ENCODE results near the gene DPP6. TPM values are rescaled to one million over a fixed set of nuclear protein-coding genes. Genes with fewer than 3 reads are reported as not detected.

The DPP6 gene
- total RNA-seq, 2 experiments from 2014 or later: not detected

GRCh38 chr7:154767142-154767541 lies 714.9 kb downstream of the DPP6 start:
- intact Hi-C loops (cut with micrococcal nuclease; ENCODE audit: unreplicated experiment): no loop called here
- Histone ChIP-seq H3K79me2 (ENCODE audit: insufficient read depth, low read depth, low read length) (no peaks in the 10 kb centered on the region), H3K27ac (ENCODE audit: low read depth, low read length, poor library complexity, severe bottlenecking) (no peak overlapping the region), H2AFZ (ENCODE audit: low read length) (no peak overlapping the region), H3K36me3 (ENCODE audit: insufficient read depth, low read length) (no peaks in the 10 kb centered on the region), H3K9me3 (ENCODE audit: low read length) (no peaks in the 10 kb centered on the region), H3K4me1 (ENCODE audit: insufficient read depth, low read length, poor library complexity, severe bottlenecking) (no peaks in the 10 kb centered on the region), H3K4me3 (ENCODE audit: low read depth, low read length, poor library complexity, severe bottlenecking) (no peak overlapping the region), H3K9me2 (ENCODE audit: insufficient read depth, low read length) (no peaks in the 10 kb centered on the region), H4K20me1 (ENCODE audit: insufficient read depth, low read length) (no peaks in the 10 kb centered on the region), H3K4me2 (ENCODE audit: low read length) (no peak overlapping the region)
- BruUV-seq (replicated peaks): no TSS peak
- no peak for TF ChIP-seq CTCF (conservative IDR thresholded peaks at IDR 0.05; ENCODE audit: low read length)
- TF ChIP-seq EZH2phosphoT487 (IDR thresholded peaks at IDR 0.05; ENCODE audit: borderline replicate concordance, low read depth, low read length): no peak
- no peak for DNase-seq (ENCODE audit: low spot score)
- ChIA-PET POLR2A (no interaction called here), CTCF (ENCODE audit: unreplicated experiment) (no interaction called here)

- no peaks in the 10 kb centered on the region for H3K9me3 ChIP-seq (ENCODE audit: low read length)
- H3K27ac ChIP-seq (ENCODE audit: low read depth, low read length, poor library complexity, severe bottlenecking): no peak overlapping the region
- TF ChIP-seq CTCF (conservative IDR thresholded peaks at IDR 0.05; ENCODE audit: low read length) (no peak), EZH2phosphoT487 (IDR thresholded peaks at IDR 0.05; ENCODE audit: borderline replicate concordance, low read depth, low read length) (no peak)
- no peak overlapping the region for H2AFZ ChIP-seq (ENCODE audit: low read length)
- ChIA-PET CTCF (ENCODE audit: unreplicated experiment) (no interaction called here), POLR2A (no interaction called here)
- H3K4me1 ChIP-seq (ENCODE audit: insufficient read depth, low read length, poor library complexity, severe bottlenecking): no peaks in the 10 kb centered on the region
- H3K4me2 ChIP-seq (ENCODE audit: low read length): no peak overlapping the region
- BruUV-seq (replicated peaks): no TSS peak
- no peak overlapping the region for H3K4me3 ChIP-seq (ENCODE audit: low read depth, low read length, poor library complexity, severe bottlenecking)
- H4K20me1 ChIP-seq (ENCODE audit: insufficient read depth, low read length): no peaks in the 10 kb centered on the region
- no peaks in the 10 kb centered on the region for H3K36me3 ChIP-seq (ENCODE audit: insufficient read depth, low read length)
- no peaks in the 10 kb centered on the region for H3K9me2 ChIP-seq (ENCODE audit: insufficient read depth, low read length)
- no peak for DNase-seq (ENCODE audit: low spot score)
- intact Hi-C loops (cut with micrococcal nuclease; ENCODE audit: unreplicated experiment): no loop called here
- H3K79me2 ChIP-seq (ENCODE audit: insufficient read depth, low read depth, low read length): no peaks in the 10 kb centered on the region
Measured at GRCh38 chr7:154767821-154768415, 715.7 kb downstream of the DPP6 start.

- no peaks in the 10 kb centered on the region for H3K4me1 ChIP-seq (ENCODE audit: insufficient read depth, low read length, poor library complexity, severe bottlenecking)
- intact Hi-C loops (cut with micrococcal nuclease; ENCODE audit: unreplicated experiment): no loop called here
- POLR2A ChIA-PET: no interaction called here
Measured at GRCh38 chr7:154769001-154769400, 716.8 kb downstream of the DPP6 start.

More at GRCh38 chr7:154769001-154769400, 716.8 kb downstream of the DPP6 start:
- CTCF ChIA-PET (ENCODE audit: unreplicated experiment): no interaction called here
- no peaks in the 10 kb centered on the region for H3K79me2 ChIP-seq (ENCODE audit: insufficient read depth, low read depth, low read length)
- TF ChIP-seq EZH2phosphoT487 (IDR thresholded peaks at IDR 0.05; ENCODE audit: borderline replicate concordance, low read depth, low read length) (no peak), CTCF (conservative IDR thresholded peaks at IDR 0.05; ENCODE audit: low read length) (no peak)
- no peak for DNase-seq (ENCODE audit: low spot score)
- no peaks in the 10 kb centered on the region for H3K9me3 ChIP-seq (ENCODE audit: low read length)
- no TSS peak for BruUV-seq (replicated peaks)
- H3K27ac ChIP-seq (ENCODE audit: low read depth, low read length, poor library complexity, severe bottlenecking): no peak overlapping the region
- no peaks in the 10 kb centered on the region for H3K9me2 ChIP-seq (ENCODE audit: insufficient read depth, low read length)
- no peaks in the 10 kb centered on the region for H4K20me1 ChIP-seq (ENCODE audit: insufficient read depth, low read length)
- no peaks in the 10 kb centered on the region for H3K36me3 ChIP-seq (ENCODE audit: insufficient read depth, low read length)
- no peak overlapping the region for H3K4me3 ChIP-seq (ENCODE audit: low read depth, low read length, poor library complexity, severe bottlenecking)
- no peak overlapping the region for H2AFZ ChIP-seq (ENCODE audit: low read length)
- H3K4me2 ChIP-seq (ENCODE audit: low read length): no peak overlapping the region
